Esophagus squamous epithelium (tissue), 4 donors: Measurements from ENCODE around the gene ZNF552.

Experiments
- CTCF ChIP-seq, 6 experiments: fragments of 450-650 bp in 4 of 6; fragments of 200-600 bp in 2 of 6; sonication (generic) in 2 of 6; IDR thresholded peaks; one replicate each; pipeline ENCODE4 v1.5.1; 2016 to 2019; ENCODE audit warnings: antibody characterized with exemption in 6 of 6, mild to moderate bottlenecking in 4 of 6, moderate library complexity in 4 of 6
- POLR2A ChIP-seq, 4 donors: fragments of 450-650 bp; IDR thresholded peaks; one replicate each; pipeline ENCODE4 v1.6.1; 2017; ENCODE audit warnings: antibody characterized with exemption in 4 of 4, mild to moderate bottlenecking in 4 of 4, moderate library complexity in 3 of 4

DNA sequence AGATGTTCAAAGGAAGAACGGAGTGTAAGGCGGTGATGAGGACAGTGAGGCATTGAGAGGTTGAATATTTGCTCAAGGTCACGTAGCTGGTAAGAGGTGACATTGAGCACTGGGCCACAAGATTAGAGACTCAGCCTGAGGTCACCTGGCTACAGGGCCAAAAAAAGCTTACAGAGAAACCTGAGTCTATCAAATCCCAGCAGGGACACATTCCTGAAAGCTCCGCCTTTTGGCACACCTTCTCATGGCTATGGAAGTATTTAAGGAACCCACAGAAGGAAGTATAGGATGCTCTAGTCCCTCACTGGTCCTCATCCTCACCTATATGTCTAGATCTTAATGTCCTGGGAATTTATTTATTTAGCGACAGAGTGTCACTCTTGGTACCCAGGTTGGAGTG lies 27.8 kb downstream of the ZNF552 start:
- TF ChIP-seq CTCF (IDR thresholded peaks at IDR 0.05) (no peak), POLR2A (IDR thresholded peaks at IDR 0.05) (no peak)
